Measurements from ENCODE around the gene KCNAB2. TPM values are rescaled to one million over a fixed set of nuclear protein-coding genes. Genes with fewer than 3 reads are reported as not detected.

The KCNAB2 gene
- total RNA-seq, 1 donor from 2014 or later: 4.5 TPM

DNA sequence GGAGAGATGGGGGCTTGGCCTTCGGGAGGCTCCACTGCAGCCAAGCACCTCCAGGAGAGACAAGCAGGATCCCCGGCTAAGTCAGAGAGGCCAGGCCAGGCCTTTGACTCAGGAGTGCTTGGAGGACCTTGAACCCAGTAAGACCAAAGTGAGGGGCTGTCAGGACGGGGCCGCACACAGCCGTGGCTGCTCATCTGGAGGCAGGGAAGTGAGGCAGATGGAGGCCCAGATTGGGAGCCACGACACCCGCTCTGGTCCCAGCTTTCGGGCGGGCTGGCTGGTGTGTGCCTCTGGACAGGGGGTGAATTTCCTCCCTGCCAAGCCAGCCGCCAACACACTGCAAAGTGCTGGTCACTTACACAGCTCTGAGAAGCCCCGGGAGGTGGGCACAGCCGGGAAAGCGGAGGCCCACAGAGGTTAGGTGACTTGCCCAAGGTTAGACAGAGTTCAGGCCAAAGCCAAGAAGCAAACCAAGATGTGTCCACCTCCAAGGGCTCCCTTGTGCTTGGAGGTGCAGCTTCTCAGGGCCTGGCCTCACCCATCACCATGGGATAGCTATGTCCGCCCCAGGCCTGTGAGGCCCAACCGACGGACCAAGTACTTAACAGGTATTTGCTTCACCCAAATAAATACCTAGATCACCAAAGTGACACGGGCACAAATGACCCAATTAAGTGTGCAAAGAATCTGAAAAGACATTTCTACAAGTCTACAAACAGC, 76.1 kb downstream of the KCNAB2 start:
- no peak for DNase-seq (ENCODE audit: low spot score in 2 of 2)
- no peak for FAIRE-seq

DNA sequence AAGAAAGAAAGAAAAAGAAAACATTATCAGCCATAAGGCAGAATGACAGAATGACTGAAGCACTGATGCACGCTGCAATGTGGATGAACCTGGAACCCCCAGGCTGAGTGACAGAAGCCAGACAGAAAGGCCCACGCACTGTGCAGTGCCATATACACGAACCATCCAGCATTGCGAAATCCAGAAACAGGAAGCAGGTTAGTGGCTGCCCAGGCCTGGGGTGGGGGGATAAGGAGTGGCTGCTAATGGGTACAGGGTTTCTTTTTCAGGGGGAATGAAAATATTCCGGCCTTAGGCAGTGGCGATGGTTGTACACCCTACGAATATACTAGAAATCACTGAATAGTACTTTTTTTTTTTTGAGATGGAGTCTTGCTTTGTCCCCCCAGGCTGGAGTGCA, 77.4 kb downstream of the KCNAB2 start:
- FAIRE-seq (no peak), DNase-seq (ENCODE audit: low spot score in 2 of 2) (no peak)

DNA sequence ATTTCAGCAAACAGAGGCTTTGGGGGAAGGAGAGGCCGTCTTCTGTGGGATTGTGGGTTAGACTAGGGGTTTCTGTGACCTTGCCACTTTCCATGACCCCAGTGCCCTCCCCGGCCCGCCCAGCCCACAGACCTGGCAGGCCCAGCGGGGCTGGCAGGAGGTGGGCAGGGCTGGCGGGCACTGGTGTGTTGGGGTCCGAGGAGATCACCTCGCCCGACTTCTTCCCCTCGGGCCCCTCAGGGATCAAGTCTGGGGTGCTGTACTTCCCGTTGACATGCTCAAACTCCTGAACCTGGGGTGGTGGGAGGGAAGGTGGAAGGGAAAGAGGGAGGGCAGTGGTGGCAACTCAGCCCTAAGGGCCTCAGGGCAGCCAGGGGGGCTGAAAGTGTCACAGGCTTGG, 78.1 kb downstream of the KCNAB2 start:
- DNase-seq (ENCODE audit: low spot score in 2 of 2) (no peak), FAIRE-seq (no peak)

DNA sequence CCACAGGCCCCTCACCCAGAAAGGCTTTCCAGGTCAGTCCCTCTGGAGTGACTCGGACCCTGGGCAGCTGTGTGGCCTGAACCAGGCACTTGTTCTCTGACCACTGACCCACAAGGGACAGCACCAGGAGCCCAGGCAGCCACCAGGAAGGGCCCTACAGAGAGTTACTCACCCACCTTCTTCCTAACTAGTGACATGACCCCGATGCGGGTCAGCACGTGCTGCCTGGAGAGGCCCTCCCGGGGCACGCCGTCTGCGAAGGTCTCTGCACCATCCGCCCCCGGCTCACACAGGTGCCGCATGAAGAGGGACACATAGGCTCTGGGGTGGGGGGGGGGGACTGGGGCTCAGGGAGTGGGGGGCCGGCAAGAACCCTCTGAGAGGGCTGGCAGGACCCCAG, 78.7 kb downstream of the KCNAB2 start:
- DNase-seq (ENCODE audit: low spot score in 2 of 2) (no peak), FAIRE-seq (no peak)

DNA sequence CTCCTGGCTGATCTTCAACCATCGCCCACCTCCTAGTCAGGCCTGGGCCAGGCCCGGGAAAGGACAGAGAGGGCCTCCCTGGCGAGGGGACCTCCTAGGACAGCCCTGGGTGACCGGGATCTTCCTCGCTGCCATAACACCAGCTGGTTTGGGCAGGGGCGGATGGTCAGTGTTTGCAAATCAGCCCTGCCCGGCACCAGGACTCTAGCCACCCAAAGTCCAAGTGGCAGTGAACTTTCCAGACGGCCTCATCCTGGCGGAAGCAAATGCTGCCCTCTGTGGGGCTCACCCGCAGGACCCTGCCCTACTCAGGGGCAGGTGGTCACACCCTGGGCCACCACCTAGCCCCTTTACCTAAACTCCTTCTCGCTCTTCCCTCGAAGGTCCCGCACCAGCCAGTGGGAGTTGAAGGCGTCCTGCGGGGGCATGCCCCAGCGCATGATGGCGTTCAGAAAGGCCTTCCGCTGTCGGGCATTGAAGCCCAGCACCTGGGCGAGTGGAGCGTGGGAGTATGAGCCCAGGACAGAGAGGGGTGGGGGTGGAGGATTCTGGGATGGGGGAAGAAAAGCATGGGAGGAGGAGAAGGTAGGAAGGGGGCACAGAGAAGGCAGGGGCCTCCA, 79.2 kb downstream of the KCNAB2 start:
- FAIRE-seq: no peak
- DNase-seq (ENCODE audit: low spot score in 2 of 2): no peak

DNA sequence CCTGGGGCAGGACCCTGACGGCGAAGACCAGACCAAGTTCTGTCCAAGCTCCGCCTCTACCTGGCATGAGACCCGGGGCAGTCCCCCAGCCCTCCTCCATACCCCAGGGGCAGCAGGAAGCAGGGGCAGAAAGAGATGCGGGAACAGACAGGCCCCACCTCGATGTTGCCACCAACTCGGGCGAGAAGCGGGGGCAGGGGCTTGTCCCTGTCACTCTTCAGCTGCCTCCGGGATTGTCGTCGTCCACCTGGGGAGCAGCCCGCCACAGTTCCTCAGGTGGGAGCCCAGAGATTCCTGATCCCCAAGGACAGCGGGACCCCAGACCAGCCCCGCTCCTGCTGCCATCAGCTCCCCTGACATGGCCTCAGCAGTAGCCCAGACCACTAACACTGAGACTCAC, 79.7 kb downstream of the KCNAB2 start:
- DNase-seq (ENCODE audit: low spot score in 2 of 2): no peak
- FAIRE-seq: no peak

DNA sequence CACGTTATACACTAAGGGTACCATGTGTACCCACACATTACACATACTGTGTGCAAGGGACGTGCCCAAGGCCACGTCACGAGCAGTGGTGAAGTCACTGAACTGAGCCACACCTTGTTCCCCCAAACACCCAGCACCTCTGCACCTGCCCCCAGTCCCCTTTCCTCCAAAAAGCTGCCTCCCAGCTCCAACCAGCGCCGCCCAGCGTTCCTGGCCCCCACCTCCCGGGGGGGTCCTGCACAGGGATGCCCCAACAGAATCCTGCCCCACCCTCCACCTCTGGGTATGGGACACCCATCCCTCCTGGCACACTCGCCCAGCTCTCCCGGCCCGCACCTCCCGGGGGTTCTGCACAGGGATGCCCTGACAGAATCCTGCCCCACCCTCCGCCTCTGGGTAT, 80.3 kb downstream of the KCNAB2 start:
- no peak for FAIRE-seq
- no peak for DNase-seq (ENCODE audit: low spot score in 2 of 2)

DNA sequence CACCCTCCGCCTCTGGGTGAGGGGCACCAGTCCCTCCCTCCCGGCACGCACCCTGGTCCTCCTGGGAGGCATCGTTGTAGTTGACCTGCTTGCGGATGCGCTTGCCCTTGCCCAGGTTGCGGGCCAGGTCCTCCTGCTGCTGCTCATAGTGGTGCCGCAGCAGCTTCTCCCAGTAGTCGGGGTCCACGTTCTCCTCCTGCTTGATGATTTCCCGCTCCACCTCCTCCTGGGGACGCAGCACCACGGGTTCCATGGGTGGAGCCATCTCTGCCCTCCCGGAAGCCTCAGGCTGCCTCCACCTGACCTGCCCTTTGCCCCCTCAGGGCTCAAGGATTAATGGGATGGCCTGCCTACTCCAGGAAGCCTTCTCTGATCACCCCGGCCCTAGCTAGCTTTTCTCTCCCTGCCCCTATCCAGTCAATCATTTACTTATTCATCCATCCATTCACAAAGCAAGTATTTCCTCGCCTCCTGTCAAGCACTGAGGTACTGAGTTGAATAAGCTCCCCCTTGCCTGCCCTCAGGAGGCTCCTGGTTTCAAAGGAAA, 80.9 kb downstream of the KCNAB2 start:
- DNase-seq (ENCODE audit: low spot score in 2 of 2) (no peak), FAIRE-seq (no peak)

DNA sequence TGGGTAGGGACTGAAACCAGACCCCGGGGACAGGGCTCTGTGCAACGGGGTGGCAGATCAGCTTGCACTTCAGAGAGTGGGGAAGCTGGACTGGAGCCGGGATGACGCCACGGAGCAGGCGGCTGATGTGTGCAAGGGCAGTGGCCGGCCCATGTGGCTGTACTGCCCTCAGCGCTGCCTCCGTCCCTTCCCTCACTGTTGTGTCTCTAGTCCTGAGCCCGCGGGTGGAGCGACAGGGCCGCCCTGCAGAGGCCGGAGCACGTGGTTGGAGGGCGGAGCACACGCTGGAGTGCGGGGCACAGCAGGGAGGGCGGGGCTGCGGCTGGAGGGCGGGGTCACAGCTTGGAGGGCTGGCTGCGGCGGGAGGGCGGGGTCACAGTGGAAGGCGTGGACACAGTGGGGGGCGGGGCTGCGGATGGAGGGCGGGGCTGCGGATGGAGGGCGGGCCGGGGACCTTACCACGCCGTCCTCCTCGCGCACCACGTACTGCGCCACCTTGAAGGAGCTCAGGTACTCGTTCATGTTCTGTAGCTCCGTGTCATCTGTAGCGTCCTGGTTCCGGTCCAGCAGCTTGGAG, 82.0 kb downstream of the KCNAB2 start:
- no peak for FAIRE-seq
- DNase-seq (ENCODE audit: low spot score in 2 of 2): peak; percentile 70 to 81

DNA sequence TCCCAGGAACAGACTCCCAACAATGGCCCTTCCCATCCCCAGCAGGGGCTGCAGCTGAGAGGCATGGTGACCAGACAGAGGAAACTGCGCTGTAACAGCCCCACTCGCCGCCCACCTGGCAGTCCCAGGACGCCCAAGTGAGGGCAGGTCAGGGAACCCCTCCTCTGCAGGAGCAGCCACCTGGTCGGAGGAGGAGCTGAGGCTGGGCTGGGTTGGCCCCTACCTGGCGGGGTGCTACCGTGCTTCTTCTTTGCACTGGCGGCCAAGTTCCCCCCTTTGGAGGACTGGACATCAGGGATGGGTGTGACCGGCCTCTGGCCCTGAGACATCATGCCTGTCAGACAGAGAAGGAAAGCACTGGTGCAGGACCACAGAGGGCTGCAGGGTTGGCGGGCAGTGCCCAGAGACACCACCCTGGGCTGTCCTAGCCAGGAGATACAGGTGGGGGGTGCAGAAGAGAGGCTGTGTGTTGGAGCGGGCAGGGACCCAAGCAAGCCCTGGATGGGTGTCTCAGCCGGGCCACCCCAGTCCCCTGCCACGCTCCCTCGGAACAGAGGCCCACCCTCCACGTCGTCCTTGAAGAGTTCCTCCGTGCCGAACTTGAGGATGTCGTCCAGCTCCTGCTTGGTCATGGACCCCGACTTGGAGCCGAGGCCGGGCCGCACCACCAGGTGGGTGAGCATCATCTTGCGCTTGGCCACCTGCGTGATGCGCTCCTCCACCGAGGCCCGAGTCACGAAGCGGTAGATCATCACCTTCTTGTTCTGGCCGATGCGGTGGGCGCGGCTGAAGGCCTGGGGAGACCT, 82.8 kb downstream of the KCNAB2 start:
- FAIRE-seq (no peak), DNase-seq (ENCODE audit: low spot score in 2 of 2) (no peak)

DNA sequence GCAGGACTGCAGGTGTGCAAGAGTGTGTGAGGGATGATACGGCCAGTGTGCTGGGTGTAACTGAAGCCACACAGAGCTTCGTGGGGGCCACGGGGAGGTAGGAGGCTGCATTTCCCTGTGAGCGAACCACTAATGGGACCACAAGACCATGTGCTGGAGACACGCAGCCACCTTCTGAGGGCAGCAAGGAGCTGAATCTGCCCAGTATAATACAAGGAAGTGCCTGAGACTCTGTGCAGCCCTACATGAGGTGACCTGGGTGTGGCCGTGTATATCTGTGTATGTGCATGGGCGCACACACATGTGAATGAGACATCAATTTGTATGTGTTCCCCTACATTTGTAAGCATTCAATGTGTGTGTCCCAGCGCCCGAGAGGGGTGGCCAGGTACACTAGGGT, 83.6 kb downstream of the KCNAB2 start:
- FAIRE-seq (no peak), DNase-seq (ENCODE audit: low spot score in 2 of 2) (no peak)

DNA sequence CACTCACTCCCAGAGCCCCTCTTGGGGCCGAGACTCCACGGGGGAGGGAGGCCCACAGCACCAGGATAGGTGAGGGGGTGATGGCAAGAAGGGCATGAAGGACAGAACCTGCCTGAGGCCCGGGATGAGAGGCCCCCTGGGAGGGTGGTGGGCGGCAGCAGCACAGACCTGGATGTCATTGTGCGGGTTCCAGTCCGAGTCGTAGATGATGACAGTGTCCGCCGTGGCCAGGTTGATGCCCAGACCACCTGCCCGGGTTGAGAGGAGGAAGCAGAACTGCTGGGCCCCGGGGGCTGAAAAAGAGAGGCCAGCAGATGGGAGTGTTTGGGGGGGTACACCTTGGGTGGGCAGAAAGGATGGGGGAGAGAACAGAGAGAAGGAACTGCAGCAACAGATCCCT, 84.3 kb downstream of the KCNAB2 start:
- DNase-seq (ENCODE audit: low spot score in 2 of 2): no peak
- FAIRE-seq: no peak

DNA sequence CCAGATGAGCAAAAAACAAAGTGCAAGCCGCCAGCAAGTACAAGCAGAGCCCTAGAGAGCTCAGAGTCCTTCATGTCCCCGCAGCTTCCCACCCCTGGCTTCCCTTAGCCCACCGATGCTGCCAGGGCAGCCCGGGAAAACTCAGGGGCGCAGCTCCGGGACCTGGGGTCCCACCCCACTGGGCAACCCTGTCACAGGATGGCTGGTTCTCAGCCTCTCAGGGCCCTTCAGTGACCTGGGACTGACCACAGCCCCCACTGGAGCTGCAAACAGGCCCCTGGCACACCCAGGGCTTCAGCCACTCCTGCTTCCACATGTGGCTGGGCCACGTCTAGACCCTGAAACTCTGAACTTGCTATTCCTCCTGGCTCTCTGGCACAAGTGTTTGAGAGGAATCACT, 84.9 kb downstream of the KCNAB2 start:
- DNase-seq (ENCODE audit: low spot score in 2 of 2) (no peak), FAIRE-seq (no peak)

DNA sequence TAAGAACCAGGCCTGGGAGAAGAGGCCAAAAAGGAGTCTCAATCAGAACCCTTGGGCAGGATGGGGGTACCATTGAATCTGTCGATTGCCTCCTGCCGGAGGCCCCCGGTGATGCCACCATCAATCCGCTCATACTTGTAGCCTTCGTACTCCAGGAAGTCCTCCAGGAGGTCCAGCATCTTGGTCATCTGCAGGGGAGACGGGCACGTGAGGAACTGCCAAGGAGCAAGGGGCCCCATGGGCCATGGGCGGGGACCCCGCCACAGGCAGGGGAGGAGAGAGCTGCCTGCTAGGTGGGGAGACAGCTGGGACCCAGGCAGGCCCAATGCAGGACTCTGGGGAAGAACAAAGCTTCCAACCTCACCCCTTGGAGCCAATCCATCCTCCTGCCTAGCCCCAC, 85.9 kb downstream of the KCNAB2 start:
- FAIRE-seq (no peak), DNase-seq (ENCODE audit: low spot score in 2 of 2) (no peak)

DNA sequence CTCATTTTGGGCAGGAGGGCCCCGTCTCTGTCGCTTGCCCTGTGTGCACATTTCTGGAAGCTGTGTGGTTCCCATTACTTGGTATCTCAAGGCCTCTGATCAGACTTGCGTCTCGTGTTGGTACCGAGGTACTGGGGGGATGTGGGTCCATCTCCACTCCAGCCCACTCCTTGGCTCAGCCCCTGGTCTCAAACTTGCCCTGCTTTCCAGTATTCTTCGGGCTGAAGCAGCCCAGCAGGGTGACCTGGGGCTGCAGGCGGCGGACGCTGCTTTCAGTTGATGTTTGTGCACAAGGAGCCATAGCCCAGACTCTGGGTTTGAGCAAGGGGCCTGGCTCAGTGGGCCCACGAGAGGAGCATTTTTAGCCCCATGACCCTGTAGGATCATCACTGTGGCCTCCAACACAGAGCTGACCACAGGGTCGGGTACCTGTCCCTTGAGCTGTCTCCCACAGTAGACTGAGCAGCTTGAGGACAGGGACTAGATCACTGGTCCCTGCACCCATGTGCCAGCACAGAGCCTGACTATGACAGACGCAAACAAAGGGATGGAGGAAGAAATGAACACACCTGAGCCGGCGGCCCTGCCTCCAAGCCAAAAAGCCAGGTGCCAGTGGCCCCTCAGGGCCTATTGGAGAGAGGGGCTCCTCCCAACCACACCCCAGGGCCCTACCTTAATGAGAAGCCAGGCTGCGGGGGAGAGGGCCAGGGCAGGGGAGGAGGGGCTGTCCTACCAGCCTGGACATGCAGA, 87.6 kb downstream of the KCNAB2 start:
- no peak for FAIRE-seq
- no peak for DNase-seq (ENCODE audit: low spot score in 2 of 2)

DNA sequence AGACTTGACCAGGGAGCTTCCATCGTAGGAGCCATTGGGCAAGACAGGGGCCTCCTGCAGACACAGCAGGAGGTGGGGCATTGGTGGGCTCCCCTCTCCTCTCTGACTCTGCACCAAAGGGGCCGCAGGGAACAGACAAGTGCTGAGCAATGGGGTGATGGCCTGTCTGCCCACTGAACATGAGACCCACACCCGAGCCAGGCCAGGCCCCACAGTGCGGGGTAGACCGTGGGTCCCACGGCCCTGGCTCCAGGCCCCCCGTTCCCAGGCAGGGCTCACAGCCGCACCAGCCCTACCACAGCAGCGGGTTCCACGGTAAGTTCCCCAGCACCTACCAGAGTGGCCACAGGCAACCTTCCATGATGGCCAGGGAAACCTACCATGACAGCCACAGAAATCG, 88.5 kb downstream of the KCNAB2 start:
- DNase-seq (ENCODE audit: low spot score in 2 of 2) (no peak), FAIRE-seq (no peak)

DNA sequence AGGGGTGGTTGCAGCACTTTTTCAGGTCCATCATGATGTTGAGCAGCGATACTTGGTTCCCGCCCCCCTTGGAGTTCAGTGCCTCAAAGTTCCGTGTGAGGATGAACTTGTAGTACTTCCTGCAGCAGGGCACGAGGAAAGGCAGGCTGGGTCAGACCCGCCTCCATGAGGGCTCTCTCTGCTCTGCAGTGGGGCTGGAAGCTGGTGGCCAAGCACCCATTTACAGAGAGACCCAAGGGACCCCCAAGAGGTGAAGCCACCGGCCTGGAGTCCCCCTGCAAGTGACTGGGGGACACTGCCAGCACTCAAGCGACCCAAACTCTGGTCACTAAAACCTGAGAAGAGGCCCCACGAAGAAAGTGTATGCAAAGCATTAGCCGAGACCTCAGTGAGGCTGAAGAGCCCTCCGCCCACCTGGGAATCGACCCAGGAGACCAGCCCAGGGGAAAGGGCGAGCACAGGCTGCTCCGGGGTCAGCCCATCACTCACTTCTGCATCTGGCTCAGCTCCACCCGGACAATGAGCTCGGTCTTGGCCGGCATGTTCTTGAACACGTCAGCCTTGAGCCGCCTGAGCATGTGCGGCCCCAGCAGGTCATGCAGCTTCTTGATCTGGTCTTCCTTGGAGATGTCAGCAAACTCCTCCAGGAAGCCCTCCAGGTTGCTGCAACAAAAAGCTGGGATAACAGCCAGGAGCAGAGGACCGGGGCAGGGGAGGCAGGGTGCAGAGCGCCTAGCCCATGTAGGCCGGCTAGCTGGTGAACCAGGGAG, 89.2 kb downstream of the KCNAB2 start:
- no peak for FAIRE-seq
- DNase-seq (ENCODE audit: low spot score in 2 of 2): no peak

DNA sequence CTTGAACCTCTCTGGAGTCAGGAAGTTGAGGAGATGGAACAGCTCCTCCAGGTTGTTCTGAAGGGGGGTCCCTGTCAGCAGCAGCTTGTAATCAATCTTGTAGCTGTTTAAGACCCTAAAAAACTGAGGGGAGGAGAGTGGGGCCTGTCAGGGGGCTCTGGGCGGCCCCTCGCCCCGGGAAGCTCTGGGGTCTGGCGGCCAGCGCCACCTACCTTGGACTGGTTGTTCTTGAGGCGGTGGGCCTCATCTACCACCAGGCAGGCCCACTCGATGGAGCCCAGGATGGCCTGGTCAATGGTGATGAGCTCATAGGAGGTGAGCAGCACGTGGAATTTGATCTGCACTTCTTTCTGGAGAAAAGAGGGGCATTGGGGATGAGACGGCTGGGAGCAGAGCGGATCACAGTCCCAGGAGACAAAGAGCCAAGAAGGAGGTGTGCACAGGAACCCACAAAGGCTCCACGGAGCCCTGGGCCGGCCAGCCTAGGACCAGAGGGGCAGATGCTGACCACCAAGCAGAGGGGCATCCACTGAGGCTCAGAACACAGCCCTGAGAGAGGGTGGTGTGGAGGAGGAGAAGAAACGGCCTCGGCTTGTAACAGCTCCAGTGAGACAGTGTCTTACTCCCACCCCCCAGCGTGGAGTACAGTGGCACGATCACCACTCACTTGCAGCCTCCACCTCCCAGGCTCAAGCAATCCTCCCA, 91.0 kb downstream of the KCNAB2 start:
- FAIRE-seq (no peak), DNase-seq (ENCODE audit: low spot score in 2 of 2) (no peak)

DNA sequence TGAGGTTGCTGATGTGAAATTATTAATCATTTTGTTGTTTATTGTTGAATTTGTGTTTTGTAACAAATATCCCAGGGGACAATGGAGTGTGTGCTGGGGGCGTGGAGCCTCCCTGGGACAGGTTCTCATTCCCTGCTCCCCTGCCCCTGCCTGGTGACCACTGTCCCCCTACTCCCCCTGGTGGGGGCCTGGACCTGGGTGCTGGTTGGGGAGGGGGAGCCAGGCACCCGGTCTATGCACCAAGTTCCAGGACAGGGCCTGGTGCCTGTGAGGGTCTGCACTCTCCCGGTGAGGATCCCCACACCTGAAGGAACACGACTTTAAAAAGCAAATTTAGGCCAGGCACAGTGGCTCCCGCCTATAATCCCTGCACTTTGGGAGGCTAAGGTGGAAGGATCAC, 92.1 kb downstream of the KCNAB2 start:
- DNase-seq (ENCODE audit: low spot score in 2 of 2) (no peak), FAIRE-seq (no peak)

Measured in frontal cortex (tissue), 4 donors.